SK-N-SH treated with all-trans-retinoic acid at 6 μM for 48 hours (cell line): ENCODE data around the gene IER2.

Experiments used
- ARNTL ChIP-seq: fragments of 450-650 bp; formaldehyde crosslinking; IDR thresholded peaks from 2 replicates; pipeline ENCODE4 v1.5.0; 2020; ENCODE audit warnings: low read depth, mild to moderate bottlenecking, moderate library complexity, borderline replicate concordance
- BACH2 ChIP-seq: fragments of 250-450 bp; sonication (Bioruptor Pico); IDR thresholded peaks from 2 replicates; pipeline ENCODE4 v1.9.0; 2021; ENCODE audit warnings: mild to moderate bottlenecking, borderline replicate concordance
- CREB5 ChIP-seq: fragments of 250-450 bp; sonication (Bioruptor Pico); IDR thresholded peaks from 2 replicates; pipeline ENCODE4 v1.5.1; 2020; ENCODE audit warnings: low read depth, mild to moderate bottlenecking, moderate library complexity
- CSDC2 ChIP-seq: fragments of 250-450 bp; sonication (Bioruptor Pico); IDR thresholded peaks from 2 replicates; pipeline ENCODE4 v1.5.0; 2020; ENCODE audit warnings: mild to moderate bottlenecking, moderate library complexity
- ISL1 ChIP-seq: fragments of 250-450 bp; sonication (Bioruptor Pico); IDR thresholded peaks from 2 replicates; pipeline ENCODE4 v2.1.2; 2022; ENCODE audit warnings: mild to moderate bottlenecking, moderate library complexity
- OSR1 ChIP-seq: fragments of 250-450 bp; sonication (Bioruptor Pico); IDR thresholded peaks from 2 replicates; pipeline ENCODE4 v1.8.0; 2022; ENCODE audit warnings: moderate library complexity, mild to moderate bottlenecking, inconsistent platforms
- PATZ1 ChIP-seq: fragments of 250-450 bp; sonication (Bioruptor Pico); IDR thresholded peaks from 2 replicates; pipeline ENCODE4 v1.8.0; 2020; ENCODE audit warnings: mild to moderate bottlenecking, moderate library complexity, borderline replicate concordance
- POU6F1 ChIP-seq: fragments of 250-450 bp; sonication (Bioruptor Pico); IDR thresholded peaks from 2 replicates; pipeline ENCODE4 v1.8.0; 2021; ENCODE audit warnings: low read depth, mild to moderate bottlenecking, moderate library complexity, borderline replicate concordance
- RARB ChIP-seq: fragments of 250-450 bp; sonication (Bioruptor Pico); IDR thresholded peaks from 2 replicates; pipeline ENCODE4 v1.8.0; 2021; ENCODE audit warnings: mild to moderate bottlenecking, moderate library complexity
- TCF4 ChIP-seq: fragments of 250-450 bp; sonication (Bioruptor Pico); IDR thresholded peaks from 2 replicates; pipeline ENCODE4 v1.8.0; 2021; ENCODE audit warnings: mild to moderate bottlenecking, moderate library complexity, borderline replicate concordance
- TOX ChIP-seq: fragments of 250-450 bp; sonication (Bioruptor Pico); IDR thresholded peaks from 2 replicates; pipeline ENCODE4 v1.8.0; 2021; ENCODE audit warnings: mild to moderate bottlenecking, moderate library complexity, borderline replicate concordance
- ZFP30 ChIP-seq: fragments of 450-650 bp; formaldehyde crosslinking; IDR thresholded peaks from 2 replicates; pipeline ENCODE4 v1.5.0; 2022; ENCODE audit warnings: mild to moderate bottlenecking, moderate library complexity
- ZNF70 ChIP-seq: fragments of 450-650 bp; formaldehyde crosslinking; IDR thresholded peaks from 2 replicates; pipeline ENCODE4 v1.5.0; 2020; ENCODE audit warnings: mild to moderate bottlenecking, moderate library complexity

DNA sequence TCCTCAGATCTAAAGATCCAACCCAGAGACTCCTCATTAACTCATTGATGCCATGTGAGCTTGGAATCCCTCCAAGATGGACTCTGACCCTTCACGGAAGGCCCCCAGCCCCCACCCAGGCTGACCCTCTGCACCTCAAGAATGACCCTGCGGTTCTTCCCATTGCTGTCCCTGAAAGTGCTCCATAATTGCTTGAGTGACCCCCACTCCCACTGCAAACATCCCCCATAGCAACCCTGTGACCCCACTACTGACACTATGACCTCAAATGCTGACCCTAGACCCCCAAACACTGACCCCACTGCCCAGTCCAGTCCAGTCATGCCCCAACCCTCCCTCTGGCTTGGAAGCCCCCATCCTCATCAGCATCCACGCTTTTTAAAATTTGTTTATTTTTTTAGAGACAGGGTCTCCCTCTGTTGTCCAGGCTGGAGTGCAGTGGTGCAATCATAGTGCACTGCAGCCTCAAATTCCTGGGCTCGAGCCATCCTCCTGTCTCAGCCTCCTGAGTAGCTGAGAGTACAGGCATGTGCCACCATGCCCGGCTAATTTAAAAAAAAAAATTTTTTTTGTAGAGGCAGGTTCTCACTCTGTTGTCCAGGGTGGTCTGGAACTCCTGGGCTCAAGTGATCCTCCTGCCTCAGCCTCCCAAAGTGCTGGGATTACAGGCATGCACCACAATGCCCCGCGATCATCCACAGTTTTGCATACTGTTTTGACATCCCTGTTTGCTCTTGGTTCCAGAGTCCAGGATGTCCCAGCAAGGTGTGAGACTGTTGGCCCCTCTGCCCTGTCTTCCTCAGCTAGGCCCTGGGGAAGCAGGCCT, 48.4 kb upstream of the IER2 start:
- TF ChIP-seq ZNF70 (no peak), CSDC2 (CRISPR knock-in tag) (no peak), POU6F1 (no peak), ARNTL (CRISPR knock-in tag) (no peak), PATZ1 (CRISPR knock-in tag) (no peak), RARB (CRISPR knock-in tag) (no peak), TOX (CRISPR knock-in tag) (no peak), TCF4 (CRISPR knock-in tag) (no peak), BACH2 (CRISPR knock-in tag) (no peak), CREB5 (CRISPR knock-in tag) (no peak), ISL1 (CRISPR knock-in tag) (no peak), ZFP30 (CRISPR knock-in tag) (no peak), OSR1 (CRISPR knock-in tag) (no peak)
